GM06990 (cell line): Measurements from ENCODE around the gene RYR2.

Experiments
- DNase-seq: peaks from one replicate; pipeline ENCODE4 v3.0.0-alpha.2; 2011; ENCODE audit not compliant: insufficient read length; ENCODE audit errors: extremely low read depth
- H3K27me3 ChIP-seq: replicated peaks from 2 replicates; pipeline ENCODE4 v1.6.0; 2011; ENCODE audit warnings: low read length; ENCODE audit not compliant: control insufficient read depth, insufficient read depth
- H3K36me3 ChIP-seq: 2 replicates; pipeline ENCODE4 v1.5.1; 2011; ENCODE audit warnings: low read length; ENCODE audit not compliant: control insufficient read depth, insufficient read depth
- H3K4me3 ChIP-seq: replicated peaks from 2 replicates; pipeline ENCODE4 v1.5.1; 2011; ENCODE audit warnings: low read depth, mild to moderate bottlenecking, control low read depth, low read length
- TF ChIP-seq, protein P1 (sequence below): IDR thresholded peaks from 2 replicates; pipeline ENCODE4 v1.5.1; 2011; ENCODE audit warnings: low read length, control low read depth, mild to moderate bottlenecking, inconsistent platforms; ENCODE audit not compliant: insufficient read depth, poor library complexity, severe bottlenecking

RYR2 gene

DNA sequence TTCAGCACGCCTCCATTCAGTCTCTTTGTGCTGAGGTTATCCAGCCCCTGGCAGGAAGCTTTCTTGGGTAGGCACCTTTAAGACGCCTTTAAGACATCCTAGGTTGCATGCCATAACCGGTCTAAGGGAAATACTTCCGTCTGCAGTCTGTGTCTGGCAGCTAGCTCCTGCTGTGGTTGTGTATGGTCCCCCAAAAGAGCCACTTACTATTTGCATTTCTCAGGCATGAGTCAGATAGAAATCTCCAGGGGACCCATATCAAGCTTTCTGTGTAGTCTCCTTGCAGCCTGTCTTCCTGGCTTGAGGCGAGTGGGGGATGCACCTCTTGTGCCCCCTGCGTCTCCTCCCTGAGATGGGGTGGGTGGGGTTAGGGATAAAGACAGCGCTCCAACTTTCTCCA is 10.0 kb upstream of the RYR2 start:
- no peak overlapping the region for H3K4me3 ChIP-seq

DNA sequence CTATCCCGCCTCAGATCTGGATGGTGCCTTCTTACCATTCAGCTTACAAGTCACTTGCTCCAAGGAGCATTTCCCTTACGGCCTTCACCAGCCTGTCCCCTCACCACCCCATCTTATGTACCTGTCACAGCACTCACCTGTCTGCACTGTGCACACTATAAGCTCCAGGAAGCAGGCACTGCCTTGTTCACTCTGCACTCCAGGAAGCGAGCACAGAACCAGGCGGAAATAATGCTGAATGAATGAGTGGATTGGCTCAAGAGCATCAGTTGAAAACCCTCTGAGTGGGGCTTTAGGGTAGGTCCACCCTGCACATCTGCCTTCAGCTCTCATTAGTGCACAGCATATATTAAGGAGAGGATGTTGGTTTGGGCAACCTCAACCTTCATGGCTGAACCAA is 8.9 kb upstream of the RYR2 start:
- H3K4me3 ChIP-seq, result no peak overlapping the region
- no peaks in the 10 kb centered on the region for H3K36me3 ChIP-seq
- TF ChIP-seq, protein P1, sequence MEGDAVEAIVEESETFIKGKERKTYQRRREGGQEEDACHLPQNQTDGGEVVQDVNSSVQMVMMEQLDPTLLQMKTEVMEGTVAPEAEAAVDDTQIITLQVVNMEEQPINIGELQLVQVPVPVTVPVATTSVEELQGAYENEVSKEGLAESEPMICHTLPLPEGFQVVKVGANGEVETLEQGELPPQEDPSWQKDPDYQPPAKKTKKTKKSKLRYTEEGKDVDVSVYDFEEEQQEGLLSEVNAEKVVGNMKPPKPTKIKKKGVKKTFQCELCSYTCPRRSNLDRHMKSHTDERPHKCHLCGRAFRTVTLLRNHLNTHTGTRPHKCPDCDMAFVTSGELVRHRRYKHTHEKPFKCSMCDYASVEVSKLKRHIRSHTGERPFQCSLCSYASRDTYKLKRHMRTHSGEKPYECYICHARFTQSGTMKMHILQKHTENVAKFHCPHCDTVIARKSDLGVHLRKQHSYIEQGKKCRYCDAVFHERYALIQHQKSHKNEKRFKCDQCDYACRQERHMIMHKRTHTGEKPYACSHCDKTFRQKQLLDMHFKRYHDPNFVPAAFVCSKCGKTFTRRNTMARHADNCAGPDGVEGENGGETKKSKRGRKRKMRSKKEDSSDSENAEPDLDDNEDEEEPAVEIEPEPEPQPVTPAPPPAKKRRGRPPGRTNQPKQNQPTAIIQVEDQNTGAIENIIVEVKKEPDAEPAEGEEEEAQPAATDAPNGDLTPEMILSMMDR, result no peak
- no peak for DNase-seq
- no peaks in the 10 kb centered on the region; the same call in 1 of the 2 replicates for H3K27me3 ChIP-seq

More for the DNA sequence above, 10.0 kb upstream of the RYR2 start:
- H3K36me3 ChIP-seq, result no peaks in the 10 kb centered on the region
- H3K27me3 ChIP-seq, result no peaks in the 10 kb centered on the region; the same call in 1 of the 2 replicates
- no peak for DNase-seq
- TF ChIP-seq, protein P1, result no peak

DNA sequence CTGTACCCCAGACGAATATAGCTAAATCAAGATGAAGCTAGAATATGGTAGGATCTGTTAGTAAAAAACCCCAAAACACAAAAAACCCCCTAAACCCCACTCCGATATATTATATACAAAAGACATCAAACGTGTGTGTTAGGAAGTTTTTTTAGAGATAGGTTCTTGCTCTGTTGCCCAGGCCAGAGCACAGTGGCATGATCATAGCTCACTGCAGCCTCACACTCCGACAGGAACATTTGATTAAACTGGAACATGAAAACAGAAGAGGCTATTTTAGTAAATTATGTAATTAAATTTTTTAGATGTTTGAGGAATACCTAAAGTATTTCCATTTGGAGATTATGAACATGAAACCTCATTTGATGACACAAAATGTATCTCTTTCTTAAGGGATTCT is 8.2 kb upstream of the RYR2 start:
- no peak for DNase-seq
- Histone ChIP-seq H3K36me3 (no peaks in the 10 kb centered on the region), H3K4me3 (no peak overlapping the region), H3K27me3 (no peaks in the 10 kb centered on the region; the same call in 1 of the 2 replicates)
- TF ChIP-seq, protein P1, result no peak

DNA sequence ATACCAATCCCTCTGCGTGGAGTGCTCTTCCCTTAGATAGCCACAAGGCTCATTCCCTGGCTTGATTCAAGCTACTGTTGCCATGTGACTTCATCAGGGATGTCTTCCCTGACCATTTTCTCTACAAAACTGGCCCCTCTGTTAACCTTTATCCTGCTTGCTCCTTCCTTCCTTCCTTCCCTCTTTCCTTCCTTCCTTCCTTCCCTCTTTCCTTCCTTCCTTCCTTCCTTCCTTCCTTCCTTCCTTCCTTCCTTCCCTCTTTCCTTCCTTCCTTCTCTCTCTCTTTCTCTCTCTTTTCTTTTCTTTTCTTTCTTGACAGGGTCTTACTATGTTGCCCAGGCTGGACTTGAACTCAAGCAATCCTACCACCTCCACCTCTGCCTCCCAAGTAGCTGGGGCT is 6.2 kb upstream of the RYR2 start:
- H3K27me3 ChIP-seq, result no peaks in the 10 kb centered on the region; the same call in 1 of the 2 replicates
- no peak overlapping the region for H3K4me3 ChIP-seq
- H3K36me3 ChIP-seq, result no peaks in the 10 kb centered on the region
- TF ChIP-seq, protein P1, result no peak
- no peak for DNase-seq

DNA sequence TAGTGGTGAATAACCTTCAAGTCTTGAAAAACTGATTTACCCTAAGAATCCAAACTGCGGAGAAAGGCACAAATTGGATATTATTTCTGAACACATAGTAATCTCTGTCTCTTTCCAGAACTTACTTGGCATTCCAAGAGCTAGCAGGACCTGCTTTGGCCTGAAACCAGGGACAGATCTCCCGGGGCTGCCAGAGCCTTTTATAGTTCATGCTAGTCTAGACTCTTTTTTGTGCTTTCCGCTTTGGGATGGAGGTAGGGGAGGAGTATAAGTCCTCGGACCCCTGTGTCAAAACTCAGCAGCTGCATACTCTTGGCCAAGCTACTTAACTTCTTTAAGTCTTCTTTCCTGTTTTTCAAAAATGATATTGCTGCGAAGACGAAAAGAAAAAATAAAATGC is 3.8 kb upstream of the RYR2 start:
- TF ChIP-seq, protein P1, result no peak
- DNase-seq, result no peak
- no peaks in the 10 kb centered on the region; the same call in 1 of the 2 replicates for H3K27me3 ChIP-seq
- no peaks in the 10 kb centered on the region for H3K36me3 ChIP-seq
- no peak overlapping the region for H3K4me3 ChIP-seq

DNA sequence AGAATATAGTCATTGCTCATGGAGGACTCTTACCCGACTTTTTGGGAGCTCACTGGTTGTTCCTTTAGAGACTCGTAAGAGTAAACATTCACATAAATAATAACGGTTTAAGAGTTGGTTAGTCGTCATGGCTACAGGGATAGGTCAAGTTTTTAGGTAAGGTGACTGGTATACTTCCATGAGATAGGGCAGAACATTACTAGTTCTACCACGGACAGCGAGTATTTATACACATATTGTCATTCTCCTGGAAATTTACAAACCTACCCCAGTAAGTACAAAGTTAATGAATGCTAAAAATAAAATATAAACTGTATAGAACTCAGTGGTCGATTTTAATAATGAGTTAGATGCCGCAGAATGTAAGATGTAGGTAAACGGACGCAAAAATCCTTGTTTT is 1.2 kb upstream of the RYR2 start:
- Histone ChIP-seq H3K4me3 (no peak overlapping the region), H3K36me3 (no peaks in the 10 kb centered on the region), H3K27me3 (no peaks in the 10 kb centered on the region)
- TF ChIP-seq, protein P1, result no peak
- DNase-seq, result no peak
